ENCODE measurements around the gene ZNF800.

The ZNF800 gene

GRCh38 chr7:127332880-127333279 is 59.6 kb downstream of the ZNF800 start:
- Histone ChIP-seq H3K27me3 (ENCODE audit: control insufficient read depth in 3 of 3, insufficient read depth in 3 of 3, low read depth in 1 of 3, low read length in 3 of 3) (no peaks in the 10 kb centered on the region), H2AK5ac (ENCODE audit: low read depth, low read length) (no peak overlapping the region), H3K36me3 (replicated peaks in 1 of 2; ENCODE audit: control insufficient read depth in 2 of 2, insufficient read depth in 2 of 2, low read length in 2 of 2) (no peaks in the 10 kb centered on the region), H3K27ac (replicated peaks; ENCODE audit: low read length) (no peak overlapping the region), H3K14ac (ENCODE audit: low read length) (no peak overlapping the region), H3K79me1 (ENCODE audit: low read depth, low read length) (no peaks in the 10 kb centered on the region), H2AFZ (ENCODE audit: low read length) (no peak overlapping the region), H3K23ac (ENCODE audit: low read depth, low read length, poor library complexity) (no peak overlapping the region), H2BK120ac (ENCODE audit: low read depth, low read length) (no peak overlapping the region), H3K9me3 (replicated peaks in 1 of 2; ENCODE audit: control insufficient read depth in 2 of 2, insufficient read depth in 1 of 2, low read depth in 1 of 2, low read length in 2 of 2) (no peaks in the 10 kb centered on the region), H3K4me1 (ENCODE audit: control insufficient read depth in 2 of 2, insufficient read depth in 1 of 2, low read depth in 1 of 2, low read length in 2 of 2) (no peaks in the 10 kb centered on the region), H3K9ac (ENCODE audit: low read depth, low read length, poor library complexity) (no peak overlapping the region), H4K8ac (ENCODE audit: low read depth, low read length) (no peak overlapping the region), H2BK12ac (ENCODE audit: low read length) (no peak overlapping the region), H3K4me3 (ENCODE audit: low read length in 2 of 2) (no peak overlapping the region), H2BK5ac (ENCODE audit: low read length) (no peak overlapping the region), H3K4ac (ENCODE audit: low read length) (no peak overlapping the region), H3K4me2 (ENCODE audit: insufficient read depth, low read length, poor library complexity, severe bottlenecking) (no peak overlapping the region), H4K91ac (ENCODE audit: low read depth, low read length, poor library complexity) (no peak overlapping the region), H3K18ac (ENCODE audit: low read length) (no peak overlapping the region), H2BK15ac (ENCODE audit: low read length) (no peak overlapping the region)
- DNase-seq (ENCODE audit: low spot score): no peak
- WGBS, 2 donors (ENCODE audit: extremely low coverage in 2 of 2, insufficient read length in 2 of 2, insufficient replicate concordance in 1 of 2): no CpG with 5 or more reads among the region's 2 CpGs

- WGBS, 2 donors (ENCODE audit: extremely low coverage in 2 of 2, insufficient read length in 2 of 2, insufficient replicate concordance in 1 of 2): no CpG with 5 or more reads among the region's 1 CpG
- H3K4me2 ChIP-seq (ENCODE audit: insufficient read depth, low read length, poor library complexity, severe bottlenecking): no peak overlapping the region
Observed at GRCh38 chr7:127330070-127330469, 62.4 kb downstream of the ZNF800 start.

GRCh38 chr7:127322832-127323493 is 69.5 kb downstream of the ZNF800 start:
- no CpG with 5 or more reads among the region's 7 CpGs for WGBS, 2 donors (ENCODE audit: extremely low coverage in 2 of 2, insufficient read length in 2 of 2, insufficient replicate concordance in 1 of 2)

More at GRCh38 chr7:127330070-127330469, 62.4 kb downstream of the ZNF800 start:
- Histone ChIP-seq H3K4ac (ENCODE audit: low read length) (no peak overlapping the region), H3K18ac (ENCODE audit: low read length) (no peak overlapping the region), H3K23ac (ENCODE audit: low read depth, low read length, poor library complexity) (no peak overlapping the region), H2BK5ac (ENCODE audit: low read length) (no peak overlapping the region), H2BK15ac (ENCODE audit: low read length) (no peak overlapping the region), H4K8ac (ENCODE audit: low read depth, low read length) (no peak overlapping the region), H4K91ac (ENCODE audit: low read depth, low read length, poor library complexity) (no peak overlapping the region), H2AK5ac (ENCODE audit: low read depth, low read length) (no peak overlapping the region), H3K79me1 (ENCODE audit: low read depth, low read length) (no peaks in the 10 kb centered on the region), H3K36me3 (replicated peaks in 1 of 2; ENCODE audit: control insufficient read depth in 2 of 2, insufficient read depth in 2 of 2, low read length in 2 of 2) (no peaks in the 10 kb centered on the region), H3K27me3 (ENCODE audit: control insufficient read depth in 3 of 3, insufficient read depth in 3 of 3, low read depth in 1 of 3, low read length in 3 of 3) (peaks cover 0 to 2% (median 0%) of the 10 kb centered on the region in 3 experiments), H3K4me3 (ENCODE audit: low read length in 2 of 2) (no peak overlapping the region), H2BK12ac (ENCODE audit: low read length) (no peak overlapping the region), H3K9ac (ENCODE audit: low read depth, low read length, poor library complexity) (no peak overlapping the region), H3K14ac (ENCODE audit: low read length) (no peak overlapping the region), H3K4me1 (ENCODE audit: control insufficient read depth in 2 of 2, insufficient read depth in 1 of 2, low read depth in 1 of 2, low read length in 2 of 2) (no peaks in the 10 kb centered on the region), H2BK120ac (ENCODE audit: low read depth, low read length) (no peak overlapping the region), H2AFZ (ENCODE audit: low read length) (no peak overlapping the region), H3K27ac (replicated peaks; ENCODE audit: low read length) (no peak overlapping the region), H3K9me3 (replicated peaks in 1 of 2; ENCODE audit: control insufficient read depth in 2 of 2, insufficient read depth in 1 of 2, low read depth in 1 of 2, low read length in 2 of 2) (no peaks in the 10 kb centered on the region)
- no peak for DNase-seq (ENCODE audit: low spot score)

GRCh38 chr7:127322351-127322750 is 70.2 kb downstream of the ZNF800 start:
- peaks cover 0 to 7% of the 10 kb centered on the region in 2 donors for H3K4me1 ChIP-seq (ENCODE audit: control insufficient read depth in 2 of 2, insufficient read depth in 1 of 2, low read depth in 1 of 2, low read length in 2 of 2)
- no peak overlapping the region for H4K91ac ChIP-seq (ENCODE audit: low read depth, low read length, poor library complexity)
- H2AK5ac ChIP-seq (ENCODE audit: low read depth, low read length): no peak overlapping the region
- H3K14ac ChIP-seq (ENCODE audit: low read length): no peak overlapping the region
- H2BK15ac ChIP-seq (ENCODE audit: low read length): no peak overlapping the region
- no peak overlapping the region for H3K4ac ChIP-seq (ENCODE audit: low read length)
- H3K27me3 ChIP-seq (ENCODE audit: control insufficient read depth in 3 of 3, insufficient read depth in 3 of 3, low read depth in 1 of 3, low read length in 3 of 3): peaks cover 0 to 6% (median 2%) of the 10 kb centered on the region in 3 experiments
- DNase-seq (ENCODE audit: low spot score): no peak
- H4K8ac ChIP-seq (ENCODE audit: low read depth, low read length): no peak overlapping the region
- no peaks in the 10 kb centered on the region for H3K79me1 ChIP-seq (ENCODE audit: low read depth, low read length)
- no peaks in the 10 kb centered on the region for H3K9me3 ChIP-seq (replicated peaks in 1 of 2; ENCODE audit: control insufficient read depth in 2 of 2, insufficient read depth in 1 of 2, low read depth in 1 of 2, low read length in 2 of 2)
- H3K36me3 ChIP-seq (replicated peaks in 1 of 2; ENCODE audit: control insufficient read depth in 2 of 2, insufficient read depth in 2 of 2, low read length in 2 of 2): no peaks in the 10 kb centered on the region
- H2BK5ac ChIP-seq (ENCODE audit: low read length): no peak overlapping the region
- no peak overlapping the region for H3K4me2 ChIP-seq (ENCODE audit: insufficient read depth, low read length, poor library complexity, severe bottlenecking)
- no peak overlapping the region for H3K23ac ChIP-seq (ENCODE audit: low read depth, low read length, poor library complexity)
- no peak overlapping the region for H2BK12ac ChIP-seq (ENCODE audit: low read length)
- no peak overlapping the region for H2AFZ ChIP-seq (ENCODE audit: low read length)
- no peak overlapping the region for H3K27ac ChIP-seq (replicated peaks; ENCODE audit: low read length)
- H3K4me3 ChIP-seq (ENCODE audit: low read length in 2 of 2): no peak overlapping the region
- no CpG with 5 or more reads among the region's 5 CpGs for WGBS, 2 donors (ENCODE audit: extremely low coverage in 2 of 2, insufficient read length in 2 of 2, insufficient replicate concordance in 1 of 2)
- no peak overlapping the region for H3K18ac ChIP-seq (ENCODE audit: low read length)
- no peak overlapping the region for H2BK120ac ChIP-seq (ENCODE audit: low read depth, low read length)
- H3K9ac ChIP-seq (ENCODE audit: low read depth, low read length, poor library complexity): no peak overlapping the region

More at GRCh38 chr7:127322832-127323493, 69.5 kb downstream of the ZNF800 start:
- Histone ChIP-seq H3K4ac (ENCODE audit: low read length) (no peak overlapping the region), H3K18ac (ENCODE audit: low read length) (no peak overlapping the region), H3K27ac (replicated peaks; ENCODE audit: low read length) (no peak overlapping the region), H2AFZ (ENCODE audit: low read length) (no peak overlapping the region), H3K4me1 (ENCODE audit: control insufficient read depth in 2 of 2, insufficient read depth in 1 of 2, low read depth in 1 of 2, low read length in 2 of 2) (peaks cover 0 to 7% of the 10 kb centered on the region in 2 donors), H4K8ac (ENCODE audit: low read depth, low read length) (no peak overlapping the region), H3K36me3 (replicated peaks in 1 of 2; ENCODE audit: control insufficient read depth in 2 of 2, insufficient read depth in 2 of 2, low read length in 2 of 2) (no peaks in the 10 kb centered on the region), H3K23ac (ENCODE audit: low read depth, low read length, poor library complexity) (no peak overlapping the region), H4K91ac (ENCODE audit: low read depth, low read length, poor library complexity) (no peak overlapping the region), H3K27me3 (ENCODE audit: control insufficient read depth in 3 of 3, insufficient read depth in 3 of 3, low read depth in 1 of 3, low read length in 3 of 3) (peaks cover 0 to 6% (median 2%) of the 10 kb centered on the region in 3 experiments), H3K9me3 (replicated peaks in 1 of 2; ENCODE audit: control insufficient read depth in 2 of 2, insufficient read depth in 1 of 2, low read depth in 1 of 2, low read length in 2 of 2) (no peaks in the 10 kb centered on the region), H3K14ac (ENCODE audit: low read length) (no peak overlapping the region), H2BK5ac (ENCODE audit: low read length) (no peak overlapping the region), H3K4me3 (ENCODE audit: low read length in 2 of 2) (no peak overlapping the region), H2BK12ac (ENCODE audit: low read length) (no peak overlapping the region), H3K9ac (ENCODE audit: low read depth, low read length, poor library complexity) (no peak overlapping the region), H3K4me2 (ENCODE audit: insufficient read depth, low read length, poor library complexity, severe bottlenecking) (no peak overlapping the region), H2BK120ac (ENCODE audit: low read depth, low read length) (no peak overlapping the region), H3K79me1 (ENCODE audit: low read depth, low read length) (no peaks in the 10 kb centered on the region), H2AK5ac (ENCODE audit: low read depth, low read length) (no peak overlapping the region), H2BK15ac (ENCODE audit: low read length) (no peak overlapping the region)
- no peak for DNase-seq (ENCODE audit: low spot score)
